ENCODE data around the gene USP40. TPM values are rescaled to one million over a fixed set of nuclear protein-coding genes. Genes with fewer than 3 reads are reported as not detected.

The USP40 gene
- total RNA-seq, 2 donors from 2014 or later = 5.9 to 22.9 TPM

DNA sequence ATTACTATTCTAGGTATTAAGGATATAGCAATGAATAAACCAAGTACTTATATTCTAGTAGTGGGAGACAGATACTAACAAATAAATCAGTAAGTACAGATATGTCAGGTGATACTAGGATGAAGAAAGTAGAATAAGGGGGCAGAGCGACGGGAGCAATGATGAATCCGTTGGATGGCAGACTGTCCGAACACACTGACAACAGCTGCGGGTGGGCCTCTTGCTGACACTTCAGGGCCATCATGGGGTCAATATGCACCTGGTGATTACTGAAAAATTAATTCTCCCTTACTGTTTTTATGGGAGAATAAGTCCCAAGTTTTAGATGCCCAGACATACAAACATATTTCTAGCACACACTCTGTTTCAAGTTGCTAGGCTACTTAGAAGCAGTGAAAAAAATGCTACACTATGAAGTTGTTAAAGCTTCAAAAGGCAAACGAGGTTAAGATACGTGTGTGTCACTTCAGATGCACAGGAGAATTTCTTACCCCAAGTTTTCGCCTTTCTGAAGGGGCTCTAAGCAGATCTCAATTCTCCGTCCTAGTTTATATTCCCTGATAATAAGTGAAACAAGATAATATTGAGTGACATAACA lies 78.7 kb downstream of the USP40 start:
- DNase-seq (ENCODE audit: low spot score in 2 of 2) (no peak), ATAC-seq (no peak)
- Mint-ChIP-seq H3K36me3 (no peaks in the 10 kb centered on the region), H3K9me3 (no peaks in the 10 kb centered on the region), H3K27ac (no peak overlapping the region)

DNA sequence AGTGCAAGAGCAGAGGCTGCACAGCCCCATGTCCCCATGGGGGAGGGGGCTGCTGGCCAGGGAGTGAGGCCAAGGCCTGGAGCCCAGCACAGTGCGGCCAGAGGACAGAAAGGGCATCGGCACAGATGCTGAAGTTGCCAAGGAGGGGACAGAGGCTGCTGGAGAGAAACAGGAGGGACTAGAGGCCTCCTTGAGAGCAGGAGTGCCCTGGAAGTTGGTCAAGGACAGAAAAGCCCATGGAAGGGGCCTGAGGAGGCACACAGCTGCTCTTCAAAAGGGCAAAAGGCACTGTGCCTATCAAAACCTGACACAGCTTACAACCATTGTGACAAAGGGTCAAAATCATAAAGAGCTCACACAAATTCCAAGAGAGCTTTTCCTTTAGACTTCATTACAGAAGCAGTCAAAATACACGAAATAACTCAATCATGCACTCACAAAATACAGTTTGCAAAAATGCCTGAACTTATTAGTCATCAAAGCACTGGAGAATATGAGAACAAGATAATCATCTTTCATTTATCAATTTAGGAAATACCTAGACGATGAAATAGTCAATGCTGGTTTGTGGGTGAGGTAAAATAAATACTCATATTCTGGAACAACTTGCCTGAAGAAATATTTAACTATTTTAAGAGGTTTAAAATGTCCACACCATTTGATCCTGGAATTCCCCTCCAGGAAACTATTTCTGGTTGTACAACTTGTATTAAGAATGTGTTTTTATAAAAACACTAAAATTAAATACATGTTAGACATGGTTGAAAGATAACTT lies 79.6 kb downstream of the USP40 start:
- DNase-seq (ENCODE audit: low spot score in 2 of 2) = no peak
- Mint-ChIP-seq H3K9me3 (no peaks in the 10 kb centered on the region), H3K36me3 (no peaks in the 10 kb centered on the region), H3K27ac (peak overlapping the region in 1 of 2 donors; percentile 15)
- no peak for ATAC-seq

DNA sequence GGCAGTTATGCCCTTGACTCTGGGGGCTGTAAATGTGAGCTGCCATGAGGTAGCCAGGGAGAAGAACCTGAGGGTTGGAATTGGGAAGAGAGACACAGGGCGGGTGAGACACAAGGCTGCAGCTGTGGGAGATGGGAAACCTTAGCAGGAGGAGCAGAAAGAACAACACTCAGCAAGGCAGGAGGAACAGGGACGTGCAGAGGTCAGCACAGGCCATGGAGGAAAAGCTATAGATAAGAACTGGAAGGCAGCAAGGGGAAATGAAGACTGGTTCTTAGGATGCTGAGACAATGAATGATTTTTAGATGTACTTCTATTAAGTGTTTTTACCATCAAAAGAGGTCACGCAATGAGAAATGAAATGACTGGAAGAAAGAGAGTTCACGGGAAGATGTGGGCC lies 80.2 kb downstream of the USP40 start:
- ATAC-seq (no peak), DNase-seq (ENCODE audit: low spot score in 2 of 2) (no peak)
- no peaks in the 10 kb centered on the region for H3K36me3 Mint-ChIP-seq
- peak overlapping the region; percentile 7 to 15 for H3K27ac Mint-ChIP-seq
- no peaks in the 10 kb centered on the region for H3K9me3 Mint-ChIP-seq

DNA sequence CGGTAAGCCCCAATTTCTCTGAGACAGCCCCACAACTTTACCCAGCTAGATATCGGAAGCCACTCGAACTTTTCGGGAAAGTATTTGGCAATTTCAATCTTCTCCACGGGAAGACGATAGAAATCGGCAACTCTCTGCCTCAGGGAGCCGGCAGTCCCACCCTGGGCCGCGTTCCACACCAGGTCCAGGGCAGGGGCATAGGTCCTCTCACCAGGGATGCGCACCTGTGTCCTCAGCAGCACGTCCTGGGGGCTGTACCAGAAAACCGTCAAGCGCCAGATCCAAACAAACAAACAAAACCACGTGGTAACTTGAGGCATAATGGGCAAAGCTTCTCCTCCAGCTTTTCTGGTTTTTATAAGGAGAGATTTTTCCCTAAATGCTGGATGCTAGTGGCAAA lies 80.9 kb downstream of the USP40 start:
- no peaks in the 10 kb centered on the region for H3K9me3 Mint-ChIP-seq
- no peak for ATAC-seq
- H3K36me3 Mint-ChIP-seq = no peaks in the 10 kb centered on the region
- no peak overlapping the region for H3K27ac Mint-ChIP-seq
- DNase-seq (ENCODE audit: low spot score in 2 of 2) = no peak

DNA sequence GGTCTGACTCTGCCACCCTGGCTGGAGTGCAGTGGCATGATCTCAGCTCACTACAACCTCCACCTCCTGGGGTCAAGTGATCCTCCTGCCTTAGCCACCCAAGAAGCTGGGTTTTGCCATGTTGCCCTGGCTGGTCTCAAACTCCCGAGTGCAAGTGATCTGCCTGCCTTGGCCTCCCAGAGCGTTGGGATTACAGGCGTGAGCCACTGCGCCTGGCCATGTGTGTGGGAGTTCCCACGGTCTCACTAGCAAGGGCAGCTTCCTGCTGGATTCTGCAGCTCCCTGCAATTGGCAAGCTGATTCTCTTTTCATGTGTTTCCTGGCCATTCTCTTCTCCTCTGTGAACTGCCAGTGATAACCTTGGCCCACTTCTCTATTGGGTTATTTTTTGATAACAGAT lies 84.0 kb downstream of the USP40 start:
- Mint-ChIP-seq H3K27ac (peak overlapping the region in 1 of 2 donors; percentile 34), H3K36me3 (no peaks in the 10 kb centered on the region), H3K9me3 (no peaks in the 10 kb centered on the region)
- ATAC-seq (no peak), DNase-seq (ENCODE audit: low spot score in 2 of 2) (no peak)

DNA sequence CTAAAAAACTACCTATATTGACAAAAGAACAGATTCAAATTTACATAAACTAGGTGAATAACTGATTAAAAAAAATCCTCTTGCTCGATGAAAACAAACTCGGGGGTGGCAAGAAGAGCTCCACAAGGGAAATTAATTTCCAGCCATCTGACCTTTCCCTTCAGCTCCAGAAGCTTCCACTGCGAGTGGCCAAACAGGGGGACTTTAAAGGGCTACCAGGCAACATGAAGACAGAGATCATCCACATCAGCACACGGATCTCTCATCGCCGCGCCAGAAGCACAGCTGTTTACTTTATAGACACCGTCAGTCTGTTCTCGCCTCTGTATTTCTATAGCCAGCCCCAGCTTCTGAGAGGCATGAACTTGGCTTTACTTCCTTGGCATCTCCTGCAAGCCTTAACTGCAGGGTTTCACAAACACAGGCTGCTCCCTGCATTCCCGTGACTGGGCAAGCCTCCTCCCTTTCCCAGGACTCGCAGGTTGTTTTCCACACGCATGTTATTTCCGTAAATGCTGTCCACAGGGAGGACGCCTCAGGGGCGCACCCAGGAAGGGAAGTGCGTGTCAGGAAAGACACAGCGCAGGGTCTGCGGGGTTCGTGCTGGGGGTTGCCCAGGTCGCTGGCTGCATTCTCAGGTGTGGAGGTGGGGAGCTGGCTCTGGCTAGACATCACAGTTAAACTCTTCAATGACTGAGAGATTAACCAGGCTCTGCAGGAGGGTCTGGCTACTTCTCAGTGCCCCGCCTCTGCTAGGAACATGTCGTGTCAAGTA lies 85.0 kb downstream of the USP40 start:
- H3K9me3 Mint-ChIP-seq = no peaks in the 10 kb centered on the region
- no peak overlapping the region for H3K27ac Mint-ChIP-seq
- no peak for ATAC-seq
- no peaks in the 10 kb centered on the region for H3K36me3 Mint-ChIP-seq
- no peak for DNase-seq (ENCODE audit: low spot score in 2 of 2)

DNA sequence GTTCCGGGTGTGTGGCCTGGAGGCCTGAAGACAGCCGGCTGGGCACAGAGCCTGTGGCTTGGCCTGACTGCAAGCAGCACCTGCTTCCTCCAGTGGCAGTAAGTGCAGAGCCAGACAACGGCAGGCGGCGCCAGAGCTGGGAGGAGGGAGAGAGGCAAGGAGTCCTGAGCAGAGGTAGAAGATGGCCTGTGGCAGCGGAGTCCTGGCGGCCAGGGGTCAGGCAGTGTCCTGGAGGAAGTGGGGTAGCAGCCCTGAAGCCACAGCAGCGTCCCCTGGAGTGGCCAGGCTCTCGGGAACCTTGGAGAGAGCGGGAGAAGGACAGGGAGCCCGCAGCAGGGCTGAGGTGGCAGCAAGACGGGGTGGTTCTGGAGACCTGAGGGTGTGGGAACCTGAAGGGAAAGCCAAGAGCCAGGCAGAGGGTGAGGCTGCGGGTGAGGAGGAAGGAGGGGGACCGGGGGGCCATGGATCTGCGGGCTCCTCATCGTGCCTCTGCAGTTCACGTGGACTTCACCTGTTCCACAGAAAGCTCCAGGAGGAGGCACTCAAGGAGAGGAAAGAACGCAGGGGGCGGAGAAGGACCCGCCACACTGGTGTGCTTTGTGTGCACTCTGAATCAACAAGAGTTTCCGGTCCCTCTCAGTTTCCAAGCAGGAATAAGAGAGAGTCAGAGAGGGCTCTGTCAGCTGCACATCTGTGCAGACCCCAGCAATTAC lies 85.9 kb downstream of the USP40 start:
- ATAC-seq = peak in 1 of 2 donors; percentile 28
- no peaks in the 10 kb centered on the region for H3K9me3 Mint-ChIP-seq
- DNase-seq (ENCODE audit: low spot score in 2 of 2) = no peak
- no peaks in the 10 kb centered on the region for H3K36me3 Mint-ChIP-seq
- peak overlapping the region in 1 of 2 donors; percentile 16 for H3K27ac Mint-ChIP-seq

DNA sequence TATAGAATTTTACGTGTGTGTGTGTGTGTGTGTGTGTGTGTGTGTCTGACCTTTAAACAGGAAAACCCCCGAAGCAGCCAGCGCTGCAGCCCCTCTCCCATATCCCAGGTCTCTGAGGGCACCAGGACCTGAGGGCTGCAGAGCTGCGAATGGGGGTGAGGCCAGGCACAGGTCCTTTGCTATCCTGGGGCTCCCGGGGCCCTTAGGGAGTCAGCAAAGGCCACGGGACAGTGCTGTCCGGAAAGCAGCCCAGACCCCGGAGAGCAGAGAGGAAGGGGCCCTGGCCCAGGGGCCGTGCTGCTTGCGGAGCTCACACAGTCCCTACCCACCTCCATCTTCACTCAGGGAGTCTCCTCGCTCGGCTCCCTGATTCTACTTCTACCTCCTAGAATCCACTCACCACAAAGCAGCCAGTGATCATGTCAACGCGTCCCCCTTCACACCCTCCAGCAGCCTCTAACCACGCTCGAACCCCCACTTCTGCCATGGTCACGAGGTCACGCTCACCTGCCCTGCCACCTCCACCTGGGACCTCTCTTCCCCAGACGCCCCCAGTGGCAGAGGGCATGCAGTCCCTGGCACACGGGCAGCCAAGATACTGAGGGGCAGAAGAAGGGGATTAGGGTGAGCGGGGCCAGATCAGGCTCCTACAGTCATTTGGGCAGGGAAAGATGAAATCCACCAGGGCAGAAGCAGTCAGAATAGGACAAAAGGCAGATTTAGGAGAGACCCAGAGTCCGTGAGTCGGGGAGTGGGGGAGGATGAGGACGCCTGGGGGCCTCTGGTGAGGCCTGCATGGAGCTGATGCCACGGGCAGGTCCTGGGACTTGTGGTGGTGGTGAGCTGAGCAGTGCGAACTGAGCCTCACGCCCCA lies 86.7 kb downstream of the USP40 start:
- ATAC-seq (peak in 1 of 2 donors; percentile 20), DNase-seq (ENCODE audit: low spot score in 2 of 2) (no peak)
- H3K27ac Mint-ChIP-seq = peak overlapping the region; percentile 16 to 69
- no peaks in the 10 kb centered on the region for H3K9me3 Mint-ChIP-seq
- no peaks in the 10 kb centered on the region for H3K36me3 Mint-ChIP-seq

DNA sequence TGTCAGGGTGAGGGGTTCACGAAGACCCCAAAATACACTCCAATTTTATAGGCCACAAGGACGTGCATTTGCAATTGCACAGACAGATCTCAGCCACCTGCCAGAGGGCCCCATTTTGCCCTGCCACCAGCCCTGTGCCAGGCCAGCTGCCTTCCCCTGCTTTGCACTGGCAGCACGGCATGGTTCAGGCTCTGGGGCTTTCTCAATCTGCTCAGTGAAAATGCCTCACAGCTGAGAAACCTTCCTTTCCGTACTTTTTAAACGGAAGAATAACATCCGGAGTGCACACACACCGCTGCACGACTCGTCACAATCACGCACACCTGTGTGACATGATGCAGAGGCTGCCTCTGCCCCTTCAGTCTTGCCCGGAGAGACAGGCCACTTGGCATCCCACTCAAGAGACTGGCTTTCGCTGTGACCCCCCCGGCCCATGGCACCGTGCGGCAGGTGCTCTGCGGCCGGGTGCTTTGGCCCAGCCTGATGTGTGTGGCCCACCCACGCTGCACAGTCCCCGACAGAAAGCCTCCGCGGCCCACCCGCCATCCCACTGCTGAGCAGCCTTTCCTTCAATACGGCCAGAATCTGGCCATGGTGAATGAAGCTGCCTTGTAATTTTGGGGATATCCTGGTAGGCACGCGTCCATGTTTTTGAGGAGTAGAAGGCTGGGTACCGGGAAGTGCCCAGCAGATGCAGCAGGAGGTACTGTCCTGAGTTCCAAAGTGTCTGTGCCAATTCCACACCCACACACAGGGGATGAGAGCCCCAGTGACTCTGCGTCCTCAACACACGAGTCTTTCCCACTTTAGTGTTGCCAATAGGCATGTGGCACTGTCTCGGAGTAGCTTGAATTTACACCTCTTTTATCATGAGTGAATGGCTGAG lies 88.8 kb downstream of the USP40 start:
- no peak overlapping the region for H3K27ac Mint-ChIP-seq
- H3K9me3 Mint-ChIP-seq = no peaks in the 10 kb centered on the region
- ATAC-seq (no peak), DNase-seq (ENCODE audit: low spot score in 2 of 2) (no peak)
- peaks cover 0 to 2% of the 10 kb centered on the region in 2 donors for H3K36me3 Mint-ChIP-seq

DNA sequence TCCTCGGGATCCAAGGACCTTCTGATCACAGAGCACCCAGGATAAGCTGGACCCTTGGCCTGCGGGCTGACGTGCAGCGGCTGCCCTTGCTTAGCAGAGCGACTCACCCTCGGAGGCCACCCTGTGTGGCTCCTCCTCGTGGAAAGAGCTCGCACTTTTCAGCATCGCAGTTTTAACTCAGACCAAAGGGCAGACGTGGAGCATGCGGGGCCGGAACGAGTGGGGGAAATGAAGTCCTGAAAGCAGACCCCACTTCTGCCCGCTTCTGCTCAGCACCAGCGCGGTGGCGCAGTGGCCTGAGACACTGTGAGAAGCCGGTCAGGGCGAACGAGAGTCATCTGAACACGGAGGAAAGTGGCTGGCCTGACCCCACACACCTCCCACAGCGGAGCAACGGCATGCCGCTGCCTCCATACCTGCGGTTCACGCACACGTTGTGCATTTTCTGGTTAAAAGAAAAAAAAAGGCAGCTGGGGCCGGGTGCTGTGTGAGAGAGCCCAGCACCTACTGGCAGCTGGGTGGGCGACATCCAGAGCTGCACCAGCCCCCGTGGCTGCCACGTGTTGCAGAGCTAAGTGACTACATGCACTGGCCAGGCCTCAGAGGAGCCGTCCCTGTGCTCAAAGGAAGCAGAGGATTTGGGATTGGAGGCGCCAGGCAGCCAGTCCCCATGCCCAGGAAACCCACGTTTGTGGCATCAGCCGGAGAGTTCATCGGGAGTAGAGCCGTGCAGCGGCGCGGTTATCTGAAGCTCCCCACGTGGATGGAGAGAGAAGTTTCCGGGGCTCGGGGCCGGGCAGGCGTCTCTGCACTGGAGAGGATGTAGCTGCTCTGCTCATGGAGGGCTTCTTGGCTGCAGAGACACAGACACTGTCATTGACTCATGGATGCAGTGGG lies 89.7 kb downstream of the USP40 start:
- DNase-seq (ENCODE audit: low spot score in 2 of 2) = no peak
- H3K27ac Mint-ChIP-seq = peak overlapping the region in 1 of 2 donors; percentile 60
- ATAC-seq = no peak
- no peaks in the 10 kb centered on the region for H3K9me3 Mint-ChIP-seq
- H3K36me3 Mint-ChIP-seq = peaks cover 0 to 11% of the 10 kb centered on the region in 2 donors

DNA sequence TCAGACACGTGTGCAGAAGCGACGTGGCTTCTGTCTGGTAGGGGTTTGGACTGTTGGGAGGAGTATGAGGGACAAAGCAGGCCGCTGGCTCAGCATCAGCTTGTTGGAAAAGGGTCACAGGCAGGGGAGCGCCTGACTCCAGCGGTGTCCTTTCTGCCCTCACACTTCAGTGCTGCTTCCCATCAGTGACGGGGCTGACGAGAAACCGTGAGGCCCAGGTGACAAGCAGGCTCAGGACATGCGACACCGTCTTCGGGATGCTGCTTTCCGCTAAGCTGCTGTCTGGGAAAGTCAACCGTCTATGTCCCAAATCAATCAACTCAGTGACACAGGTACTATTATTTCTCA lies 90.5 kb downstream of the USP40 start:
- ATAC-seq (no peak), DNase-seq (ENCODE audit: low spot score in 2 of 2) (no peak)
- Mint-ChIP-seq H3K9me3 (no peaks in the 10 kb centered on the region), H3K36me3 (peaks cover 0 to 11% of the 10 kb centered on the region in 2 donors), H3K27ac (no peak overlapping the region)

DNA sequence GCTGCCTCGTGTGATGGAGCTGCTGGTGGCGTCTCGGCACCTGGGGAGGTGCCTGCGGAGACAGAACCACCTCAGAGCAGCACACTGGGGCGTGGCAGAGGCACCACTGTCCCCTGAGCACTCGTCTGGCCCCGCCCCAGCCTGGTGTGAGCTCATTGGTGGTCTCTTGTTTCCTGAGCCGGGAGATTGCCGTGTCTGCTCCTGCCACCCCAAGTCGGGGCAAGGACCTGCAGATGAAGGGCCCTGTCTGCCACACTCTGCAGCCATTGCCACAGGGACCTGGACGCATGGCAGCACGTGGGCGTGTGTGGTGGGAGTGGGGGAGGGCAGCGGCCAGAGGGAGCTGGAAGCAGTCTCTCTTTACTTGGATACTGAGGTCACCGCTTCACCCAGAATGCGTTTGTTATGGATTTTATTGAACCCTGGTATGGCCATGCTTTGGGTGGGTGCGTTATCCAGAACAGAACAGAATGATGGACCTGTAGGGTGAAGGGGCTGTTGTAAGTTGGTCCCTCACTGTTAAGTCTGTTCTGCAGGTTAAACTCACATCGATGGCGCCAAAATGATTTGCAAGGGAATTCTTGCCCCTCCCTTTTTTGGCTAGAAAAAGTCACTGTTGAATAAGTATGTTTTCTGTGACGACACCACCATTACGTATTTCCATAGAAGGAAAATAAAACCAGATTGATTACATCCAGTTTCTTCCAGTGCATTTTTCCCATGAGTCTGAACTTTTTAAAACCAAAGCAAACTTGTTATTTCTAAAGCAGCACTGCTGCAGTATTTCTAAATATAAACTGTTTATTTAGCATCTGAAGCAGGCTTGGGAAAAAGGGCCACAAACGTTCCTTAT lies 92.0 kb downstream of the USP40 start:
- peak overlapping the region; percentile 14 to 42 for H3K27ac Mint-ChIP-seq
- H3K36me3 Mint-ChIP-seq = peaks cover 0 to 11% of the 10 kb centered on the region in 2 donors
- ATAC-seq (no peak), DNase-seq (ENCODE audit: low spot score in 2 of 2) (no peak)
- H3K9me3 Mint-ChIP-seq = no peaks in the 10 kb centered on the region

DNA sequence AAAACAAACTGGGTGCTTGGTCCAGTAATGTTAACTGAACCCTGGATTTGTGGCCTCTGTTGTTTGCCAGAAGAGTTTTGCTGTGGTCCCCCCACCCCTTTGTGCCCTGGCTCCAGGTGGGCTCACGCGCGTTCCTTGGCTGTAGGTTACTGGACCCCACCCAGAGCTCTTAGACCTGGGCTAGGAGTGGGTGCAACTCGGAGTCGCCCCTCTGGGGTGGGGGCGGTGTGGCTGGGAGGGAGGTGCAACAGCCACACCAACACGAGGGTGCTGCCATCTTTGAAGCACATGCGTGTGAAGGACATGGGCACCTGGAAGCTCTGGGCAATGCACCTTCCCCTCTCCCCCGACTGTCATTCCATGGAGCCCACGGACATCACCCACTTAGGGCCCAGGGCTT lies 92.7 kb downstream of the USP40 start:
- ATAC-seq (no peak), DNase-seq (ENCODE audit: low spot score in 2 of 2) (no peak)
- Mint-ChIP-seq H3K9me3 (no peaks in the 10 kb centered on the region), H3K27ac (peak overlapping the region; percentile 14 to 42), H3K36me3 (peaks cover 0 to 11% of the 10 kb centered on the region in 2 donors)

DNA sequence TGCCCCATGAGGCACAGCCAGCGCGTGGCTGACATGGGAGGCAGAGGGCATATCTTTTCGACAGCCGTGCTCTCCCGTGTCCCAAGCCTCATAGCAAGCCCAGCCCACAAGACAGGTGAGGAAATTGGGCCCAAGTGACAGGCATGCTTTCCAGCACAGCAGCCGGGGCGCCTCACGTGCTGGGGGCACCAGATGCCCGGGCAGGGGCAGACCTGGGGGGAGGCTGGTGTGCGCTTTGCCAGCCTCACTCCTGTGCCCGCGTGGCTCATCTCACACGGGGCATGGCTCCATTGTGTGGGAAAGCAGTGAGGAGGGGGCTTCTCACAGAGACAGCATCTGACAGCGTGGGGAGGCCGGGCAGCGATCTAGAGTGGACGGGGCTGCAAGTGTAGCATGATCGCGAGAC lies 93.2 kb downstream of the USP40 start:
- peaks cover 0 to 11% of the 10 kb centered on the region in 2 donors for H3K36me3 Mint-ChIP-seq
- DNase-seq (ENCODE audit: low spot score in 2 of 2) (no peak), ATAC-seq (no peak)
- peak overlapping the region in 1 of 2 donors; percentile 61 for H3K27ac Mint-ChIP-seq
- H3K9me3 Mint-ChIP-seq = no peaks in the 10 kb centered on the region
